ENCODE data around the gene CCDC194.

DNA sequence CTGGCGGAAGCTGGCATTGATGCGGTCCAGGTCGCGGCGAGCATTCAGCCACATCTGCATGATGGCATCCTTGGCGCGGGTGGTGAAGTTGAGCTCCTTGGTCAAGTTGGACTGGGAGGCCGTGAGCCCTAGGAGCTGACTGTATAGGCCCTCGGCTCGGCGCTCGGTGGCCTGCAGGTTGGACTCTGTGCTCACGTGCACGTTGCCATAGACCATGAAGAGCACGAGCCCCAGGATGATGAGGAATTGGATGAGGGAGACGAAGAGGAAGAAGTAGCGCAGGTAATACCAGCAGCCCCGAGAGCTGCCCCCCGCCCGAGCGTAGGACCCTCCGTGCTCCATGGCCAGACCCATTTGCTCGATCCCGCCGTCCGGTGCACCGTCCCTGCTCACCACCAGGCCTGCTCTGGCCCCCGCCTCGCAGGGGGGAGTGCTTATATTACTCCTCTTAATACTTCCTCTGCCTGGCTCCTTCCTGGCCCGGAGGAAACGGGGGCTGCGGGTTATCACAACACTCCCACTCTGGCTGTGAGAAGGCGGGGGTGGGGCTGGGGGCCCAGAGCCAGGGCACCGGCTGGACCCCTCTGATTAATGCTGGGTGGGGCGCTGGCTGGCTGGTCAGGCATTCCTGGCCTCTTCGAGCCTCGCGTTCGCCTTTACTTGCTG is 16.9 kb downstream of the CCDC194 start, which contains the start of gene PLVAP:
- TF ChIP-seq RAD21 (IDR thresholded peaks at IDR 0.05) = no peak
- TF ChIP-seq, protein P1, sequence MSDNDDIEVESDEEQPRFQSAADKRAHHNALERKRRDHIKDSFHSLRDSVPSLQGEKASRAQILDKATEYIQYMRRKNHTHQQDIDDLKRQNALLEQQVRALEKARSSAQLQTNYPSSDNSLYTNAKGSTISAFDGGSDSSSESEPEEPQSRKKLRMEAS (IDR thresholded peaks at IDR 0.05) = no peak
- no peak for TF ChIP-seq FOXA1 (IDR thresholded peaks at IDR 0.05)
- TF ChIP-seq HNF4G (IDR thresholded peaks at IDR 0.05) = no peak
- TF ChIP-seq SP1 (IDR thresholded peaks at IDR 0.05) = no peak
- TF ChIP-seq, protein P2, sequence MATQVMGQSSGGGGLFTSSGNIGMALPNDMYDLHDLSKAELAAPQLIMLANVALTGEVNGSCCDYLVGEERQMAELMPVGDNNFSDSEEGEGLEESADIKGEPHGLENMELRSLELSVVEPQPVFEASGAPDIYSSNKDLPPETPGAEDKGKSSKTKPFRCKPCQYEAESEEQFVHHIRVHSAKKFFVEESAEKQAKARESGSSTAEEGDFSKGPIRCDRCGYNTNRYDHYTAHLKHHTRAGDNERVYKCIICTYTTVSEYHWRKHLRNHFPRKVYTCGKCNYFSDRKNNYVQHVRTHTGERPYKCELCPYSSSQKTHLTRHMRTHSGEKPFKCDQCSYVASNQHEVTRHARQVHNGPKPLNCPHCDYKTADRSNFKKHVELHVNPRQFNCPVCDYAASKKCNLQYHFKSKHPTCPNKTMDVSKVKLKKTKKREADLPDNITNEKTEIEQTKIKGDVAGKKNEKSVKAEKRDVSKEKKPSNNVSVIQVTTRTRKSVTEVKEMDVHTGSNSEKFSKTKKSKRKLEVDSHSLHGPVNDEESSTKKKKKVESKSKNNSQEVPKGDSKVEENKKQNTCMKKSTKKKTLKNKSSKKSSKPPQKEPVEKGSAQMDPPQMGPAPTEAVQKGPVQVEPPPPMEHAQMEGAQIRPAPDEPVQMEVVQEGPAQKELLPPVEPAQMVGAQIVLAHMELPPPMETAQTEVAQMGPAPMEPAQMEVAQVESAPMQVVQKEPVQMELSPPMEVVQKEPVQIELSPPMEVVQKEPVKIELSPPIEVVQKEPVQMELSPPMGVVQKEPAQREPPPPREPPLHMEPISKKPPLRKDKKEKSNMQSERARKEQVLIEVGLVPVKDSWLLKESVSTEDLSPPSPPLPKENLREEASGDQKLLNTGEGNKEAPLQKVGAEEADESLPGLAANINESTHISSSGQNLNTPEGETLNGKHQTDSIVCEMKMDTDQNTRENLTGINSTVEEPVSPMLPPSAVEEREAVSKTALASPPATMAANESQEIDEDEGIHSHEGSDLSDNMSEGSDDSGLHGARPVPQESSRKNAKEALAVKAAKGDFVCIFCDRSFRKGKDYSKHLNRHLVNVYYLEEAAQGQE (IDR thresholded peaks at IDR 0.05) = no peak
- TF ChIP-seq, protein P3, sequence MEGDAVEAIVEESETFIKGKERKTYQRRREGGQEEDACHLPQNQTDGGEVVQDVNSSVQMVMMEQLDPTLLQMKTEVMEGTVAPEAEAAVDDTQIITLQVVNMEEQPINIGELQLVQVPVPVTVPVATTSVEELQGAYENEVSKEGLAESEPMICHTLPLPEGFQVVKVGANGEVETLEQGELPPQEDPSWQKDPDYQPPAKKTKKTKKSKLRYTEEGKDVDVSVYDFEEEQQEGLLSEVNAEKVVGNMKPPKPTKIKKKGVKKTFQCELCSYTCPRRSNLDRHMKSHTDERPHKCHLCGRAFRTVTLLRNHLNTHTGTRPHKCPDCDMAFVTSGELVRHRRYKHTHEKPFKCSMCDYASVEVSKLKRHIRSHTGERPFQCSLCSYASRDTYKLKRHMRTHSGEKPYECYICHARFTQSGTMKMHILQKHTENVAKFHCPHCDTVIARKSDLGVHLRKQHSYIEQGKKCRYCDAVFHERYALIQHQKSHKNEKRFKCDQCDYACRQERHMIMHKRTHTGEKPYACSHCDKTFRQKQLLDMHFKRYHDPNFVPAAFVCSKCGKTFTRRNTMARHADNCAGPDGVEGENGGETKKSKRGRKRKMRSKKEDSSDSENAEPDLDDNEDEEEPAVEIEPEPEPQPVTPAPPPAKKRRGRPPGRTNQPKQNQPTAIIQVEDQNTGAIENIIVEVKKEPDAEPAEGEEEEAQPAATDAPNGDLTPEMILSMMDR (IDR thresholded peaks at IDR 0.05; ENCODE audit: low read depth, low read length, missing input control) = no peak
